K562 (cell line): ENCODE data around the gene SLC26A5. TPM values are rescaled to one million over a fixed set of nuclear protein-coding genes. Genes with fewer than 3 reads are reported as not detected.

Experiments used
- ATAC-seq: fragments of 200-7000 bp; cut with Tn5 transposase; 3 replicates; pipeline ENCODE4 v1.9.1; 2020; ENCODE audit warnings: moderate library complexity
- BruUV-seq: library from RNA; stranded (reverse); fragments of 400-500 nt; replicated peaks from 2 replicates; lab custom pipeline; 2021; lab: Mats Ljungman, UMichigan
- CTCF ChIA-PET: fragments of 300-600 bp; formaldehyde crosslinking; extraction: SDS; loops from one replicate; lab custom pipeline; 2021; ENCODE audit warnings: low intra/inter-chr PET ratio; lab: Yijun Ruan, JAX
- POLR2A ChIA-PET: fragments of 300-600, 350-650 bp; sonication (Branson Sonifier 250); formaldehyde crosslinking; extraction: SDS; loops from one replicate; lab custom pipeline; 2021; ENCODE audit warnings: antibody characterized with exemption, inconsistent platforms; lab: Yijun Ruan, JAX
- DNase-seq, 4 experiments: peaks; one replicate each; pipeline versions ENCODE4 v3.0.0 to v3.0.0-alpha.2; 2011 to 2018; ENCODE audit warnings: low spot score in 3 of 4, mixed read lengths in 3 of 4; ENCODE audit errors: extremely low read depth in 1 of 4
- FAIRE-seq: peaks from 2 replicates; lab custom pipeline; 2011; peaks lifted over from hg19 to GRCh38; lab: Jason Lieb, UNC
- H2AFZ ChIP-seq: 2 replicates; pipeline ENCODE4 v1.6.0; 2011; ENCODE audit warnings: low read depth, low read length, control low read depth, inconsistent platforms
- H3K27ac ChIP-seq: fragments of 200-600 bp; 3 replicates; pipeline ENCODE4 v1.8.0; 2011; ENCODE audit warnings: low read depth, mild to moderate bottlenecking, control low read depth, inconsistent platforms, low read length, moderate library complexity, mixed read lengths; ENCODE audit errors: extremely low read depth
- H3K27me3 ChIP-seq, 2 experiments: fragments of 300-600 bp in 1 of 2; 2 replicates in 1 of 2; 3 replicates in 1 of 2; pipeline versions ENCODE4 v1.6.0 to v1.8.0; 2011; ENCODE audit warnings: inconsistent platforms in 2 of 2, low read length in 2 of 2, mild to moderate bottlenecking in 1 of 2, mixed read lengths in 1 of 2, moderate library complexity in 1 of 2; ENCODE audit not compliant: control insufficient read depth in 2 of 2, insufficient read depth in 2 of 2
- H3K36me3 ChIP-seq: fragments of 300-600 bp; 3 replicates; pipeline ENCODE4 v1.8.0; 2011; ENCODE audit warnings: mild to moderate bottlenecking, low read length, inconsistent platforms; ENCODE audit not compliant: control insufficient read depth, insufficient read depth
- H3K4me1 ChIP-seq, 2 experiments: fragments of 200-600 bp in 1 of 2; replicated peaks in 1 of 2; 2 replicates in 1 of 2; 3 replicates in 1 of 2; pipeline versions ENCODE4 v1.5.1 to v1.8.0; 2011; ENCODE audit warnings: inconsistent platforms in 2 of 2, low read length in 2 of 2, mild to moderate bottlenecking in 1 of 2, mixed read lengths in 1 of 2, moderate library complexity in 1 of 2; ENCODE audit not compliant: control insufficient read depth in 2 of 2, insufficient read depth in 2 of 2
- H3K4me2 ChIP-seq: 2 replicates; pipeline ENCODE4 v1.6.1; 2011; ENCODE audit warnings: low read length, control low read depth, inconsistent platforms, mixed read lengths; ENCODE audit not compliant: insufficient read depth
- H3K4me3 ChIP-seq: fragments of 200-600 bp; sonication (generic), shearing (Covaris generic); 2 replicates; pipeline ENCODE4 v1.5.1; 2016; ENCODE audit warnings: control low read depth, inconsistent platforms
- H3K79me2 ChIP-seq: fragments of 200-600 bp; 3 replicates; pipeline ENCODE4 v1.8.0; 2011; ENCODE audit warnings: low read length, inconsistent platforms; ENCODE audit not compliant: control insufficient read depth, insufficient read depth
- H3K9ac ChIP-seq, 2 experiments: 2 replicates each; pipeline versions ENCODE4 v1.6.0 to v1.6.1; 2011; ENCODE audit warnings: low read depth in 2 of 2, low read length in 2 of 2, control low read depth in 1 of 2, inconsistent platforms in 1 of 2, mild to moderate bottlenecking in 1 of 2, mixed read lengths in 1 of 2; ENCODE audit not compliant: insufficient read depth in 1 of 2
- H3K9me1 ChIP-seq: one replicate; pipeline ENCODE4 v1.6.0; 2011; ENCODE audit warnings: inconsistent platforms, mild to moderate bottlenecking, low read length, moderate library complexity; ENCODE audit not compliant: control insufficient read depth, insufficient read depth
- H3K9me3 ChIP-seq: replicated peaks from 2 replicates; pipeline ENCODE4 v1.5.1; 2011; ENCODE audit warnings: low read depth, low read length, inconsistent platforms; ENCODE audit not compliant: control insufficient read depth, insufficient read depth
- H4K20me1 ChIP-seq: replicated peaks from 2 replicates; pipeline ENCODE4 v1.6.1; 2011; ENCODE audit warnings: low read length, inconsistent platforms, mixed read lengths; ENCODE audit not compliant: control insufficient read depth, insufficient read depth
- CHD1 ChIP-seq: fragments of 200-600 bp; sonication (generic); IDR thresholded peaks from one replicate; pipeline ENCODE4 v1.6.1; 2012; ENCODE audit warnings: mild to moderate bottlenecking, moderate library complexity, low read length, inconsistent platforms
- CREM ChIP-seq: IDR thresholded peaks from 2 replicates; pipeline ENCODE4 v1.6.1; 2014; ENCODE audit warnings: antibody characterized with exemption, low read depth
- FUS ChIP-seq: fragments of 200-400 bp; formaldehyde crosslinking; optimal IDR thresholded peaks from 2 replicates; pipeline ENCODE3; 2017; ENCODE audit warnings: low read depth, low read length
- HOXB6 ChIP-seq: fragments of 250-450 bp; sonication (Bioruptor Pico); IDR thresholded peaks from 2 replicates; pipeline ENCODE4 v1.5.1; 2022; ENCODE audit warnings: mild to moderate bottlenecking, borderline replicate concordance
- MTF1 ChIP-seq: fragments of 250-450 bp; sonication (Bioruptor Pico); IDR thresholded peaks from 2 replicates; pipeline ENCODE4 v1.9.0; 2021; ENCODE audit warnings: moderate library complexity, mild to moderate bottlenecking, inconsistent platforms, borderline replicate concordance
- MYBL2 ChIP-seq, 2 experiments: fragments of 450-650 bp in 1 of 2; sonication (generic) in 1 of 2; formaldehyde crosslinking in 1 of 2; IDR thresholded peaks; 2 replicates each; pipeline versions ENCODE4 v1.6.1 to v1.8.1; 2017 to 2022; ENCODE audit warnings: borderline replicate concordance in 1 of 2, inconsistent platforms in 1 of 2, low read depth in 1 of 2, mild to moderate bottlenecking in 1 of 2, missing genetic modification reagents in 1 of 2, moderate library complexity in 1 of 2
- PCBP1 ChIP-seq: fragments of 200-400 bp; formaldehyde crosslinking; IDR thresholded peaks from 2 replicates; pipeline ENCODE4 v1.6.1; 2018; ENCODE audit warnings: mild to moderate bottlenecking, low read depth, low read length; ENCODE audit not compliant: poor library complexity, severe bottlenecking
- PTBP1 ChIP-seq: fragments of 200-400 bp; formaldehyde crosslinking; IDR thresholded peaks from 2 replicates; pipeline ENCODE4 v1.6.1; 2017; ENCODE audit warnings: low read depth, low read length
- RAD51 ChIP-seq: fragments of 450-650 bp; IDR thresholded peaks from 2 replicates; pipeline ENCODE4 v1.7.1; 2016; ENCODE audit warnings: low read depth, mild to moderate bottlenecking, borderline replicate concordance
- SIRT6 ChIP-seq: IDR thresholded peaks from one replicate; pipeline ENCODE4 v1.6.1; 2012; ENCODE audit warnings: low read depth, mild to moderate bottlenecking, control low read depth, inconsistent platforms, low read length, moderate library complexity
- SOX6 ChIP-seq: fragments of 450-650 bp; IDR thresholded peaks from 2 replicates; pipeline ENCODE4 v1.6.1; 2014; ENCODE audit warnings: mild to moderate bottlenecking
- STAG1 ChIP-seq: sonication (generic); formaldehyde crosslinking; IDR thresholded peaks from 2 replicates; pipeline ENCODE4 v1.5.0; 2020; ENCODE audit warnings: missing genetic modification reagents, borderline replicate concordance
- TAF1 ChIP-seq: IDR thresholded peaks from 2 replicates; pipeline ENCODE4 v1.6.1; 2011; ENCODE audit warnings: mild to moderate bottlenecking, low read length, moderate library complexity; ENCODE audit not compliant: insufficient read depth, control insufficient read depth, severe bottlenecking; ENCODE audit errors: extremely low read depth
- XRCC5 ChIP-seq: fragments of 200-400 bp; formaldehyde crosslinking; IDR thresholded peaks from 2 replicates; pipeline ENCODE4 v1.6.1; 2017; ENCODE audit warnings: low read depth, mild to moderate bottlenecking, low read length
- ZEB2 ChIP-seq: fragments of 450-650 bp; IDR thresholded peaks from 2 replicates; pipeline ENCODE4 v1.6.1; 2016
- ZFP30 ChIP-seq: fragments of 250-450 bp; sonication (Bioruptor Pico); IDR thresholded peaks from 2 replicates; pipeline ENCODE4 v1.8.0; 2022; ENCODE audit warnings: moderate library complexity, mild to moderate bottlenecking, inconsistent platforms, borderline replicate concordance
- ZNF165 ChIP-seq: fragments of 250-450 bp; sonication (Bioruptor Pico); IDR thresholded peaks from 2 replicates; pipeline ENCODE4 v1.4.0; 2020; ENCODE audit warnings: borderline replicate concordance
- WGBS: fragments of 100-300 bp; shearing (Covaris generic); methylation state at CpG from one replicate; pipeline ENCODE4 v1.1.6; 2016; ENCODE audit warnings: low coverage, mixed read lengths; ENCODE audit not compliant: insufficient coverage; ENCODE audit errors: missing lambda C conversion rate; 5-methylcytosine and 5-hydroxymethylcytosine counted together
- in situ Hi-C: fragments of 300-500 bp; cut with MboI; formaldehyde crosslinking; loops from 4 replicates; pipeline ENCODE4 v1.15.0; 2018; ENCODE audit warnings: inconsistent platforms, mixed read lengths
- intact Hi-C: fragments of 100-400 bp; cut with micrococcal nuclease; formaldehyde crosslinking; loops from 2 replicates; pipeline ENCODE4 v1.14.2; 2022
- polyA plus RNA-seq, 8 experiments: library from polyadenylated mRNA; depleted of rRNA in 4 of 8; stranded (reverse) in 5 of 8; unstranded in 3 of 8; fragments of >200 nt; fragmentation: Nextera tagmentation in 2 of 8; fragmentation: Illumina TruSeq in 1 of 8; extraction: Ambion mirVana in 2 of 8; extraction: Trizol in 1 of 8; gene quantifications; 2 replicates each; pipeline versions ENCODE4 v1.2.1 to v1.2.3, GENCODE V29; 2011 to 2014; ENCODE audit warnings: inconsistent platforms in 1 of 8, missing spikeins in 1 of 8
- total RNA-seq, 7 experiments: library from RNA; depleted of rRNA in 6 of 7; stranded (reverse); fragments of >200 nt in 6 of 7; fragmentation: Illumina TruSeq in 2 of 7; extraction: Trizol in 2 of 7; gene quantifications; 2 replicates each; pipeline versions ENCODE4 v1.2.1 to v1.2.3, GENCODE V29; 2011 to 2021; ENCODE audit warnings: low replicate concordance in 1 of 7
- TF ChIP-seq, protein P1 (sequence below): fragments of 450-650 bp; conservative IDR thresholded peaks from 2 replicates; pipeline ENCODE4 v1.6.1; 2016; ENCODE audit warnings: missing genetic modification characterization, low read depth, mild to moderate bottlenecking, control low read depth, missing compliant biosample characterization
- TF ChIP-seq, protein P2 (sequence below), 2 experiments: fragments of 450-650 bp in 1 of 2; sonication (generic) in 1 of 2; formaldehyde crosslinking in 1 of 2; IDR thresholded peaks in 1 of 2; conservative IDR thresholded peaks in 1 of 2; 2 replicates each; pipeline versions ENCODE4 v1.6.1 to v1.8.1; 2016 to 2023; ENCODE audit warnings: mild to moderate bottlenecking in 2 of 2, moderate library complexity in 2 of 2, inconsistent platforms in 1 of 2, missing genetic modification reagents in 1 of 2

SLC26A5 gene
- total and polyA plus RNA-seq, 9 of the 15 experiments (the other 6 are each of a cell fraction or from before 2014, with no cell fraction given) = not detected

DNA sequence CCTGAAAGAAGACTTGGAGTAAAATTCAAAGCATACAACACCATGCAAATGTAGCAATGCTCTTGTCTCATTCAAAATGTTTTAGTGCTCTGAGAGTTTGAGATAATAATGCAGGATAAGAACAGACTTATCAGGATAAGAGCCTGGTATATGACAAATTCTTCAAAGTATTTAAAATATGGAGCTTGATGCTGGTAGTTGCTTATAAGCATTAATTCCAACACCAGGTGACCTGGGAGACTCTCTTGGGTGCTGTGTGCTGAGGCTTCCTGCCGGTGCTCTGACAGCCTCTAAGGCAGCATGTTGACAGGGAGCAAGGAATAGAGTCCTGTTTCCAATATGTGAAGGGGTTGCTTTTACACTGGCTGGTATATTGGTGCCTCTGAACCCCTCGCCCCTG, 34.8 kb upstream of the SLC26A5 start:
- ATAC-seq (no peak), FAIRE-seq (no peak), DNase-seq (no peak)
- no TSS peak for BruUV-seq
- Histone ChIP-seq H3K27me3 (no peaks in the 10 kb centered on the region), H3K79me2 (no peaks in the 10 kb centered on the region), H3K36me3 (peaks cover 9% of the 10 kb centered on the region; the same call in 2 of the 3 replicates), H2AFZ (no peak overlapping the region), H4K20me1 (no peaks in the 10 kb centered on the region), H3K4me3 (no peak overlapping the region), H3K4me2 (no peak overlapping the region), H3K9me3 (no peaks in the 10 kb centered on the region)
- ChIA-PET CTCF (no interaction called here), POLR2A (no interaction called here)
- 25% methylated on average over 2 of the region's 2 CpGs for WGBS
- TF ChIP-seq HOXB6 (CRISPR knock-in tag) (no peak), FUS (no peak), ZEB2 (no peak), ZFP30 (CRISPR knock-in tag) (no peak), PTBP1 (no peak), MTF1 (no peak), TAF1 (no peak), PCBP1 (no peak), MYBL2 (IDR thresholded peaks at IDR 0.05; ENCODE audit: low read depth) (no peak), MYBL2 (CRISPR knock-in tag; IDR thresholded peaks at IDR 0.05; ENCODE audit: borderline replicate concordance) (no peak), XRCC5 (no peak), CHD1 (no peak), SOX6 (no peak), RAD51 (no peak), CREM (no peak), STAG1 (CRISPR knock-in tag) (no peak), ZNF165 (no peak), SIRT6 (no peak)
- TF ChIP-seq, protein P1, sequence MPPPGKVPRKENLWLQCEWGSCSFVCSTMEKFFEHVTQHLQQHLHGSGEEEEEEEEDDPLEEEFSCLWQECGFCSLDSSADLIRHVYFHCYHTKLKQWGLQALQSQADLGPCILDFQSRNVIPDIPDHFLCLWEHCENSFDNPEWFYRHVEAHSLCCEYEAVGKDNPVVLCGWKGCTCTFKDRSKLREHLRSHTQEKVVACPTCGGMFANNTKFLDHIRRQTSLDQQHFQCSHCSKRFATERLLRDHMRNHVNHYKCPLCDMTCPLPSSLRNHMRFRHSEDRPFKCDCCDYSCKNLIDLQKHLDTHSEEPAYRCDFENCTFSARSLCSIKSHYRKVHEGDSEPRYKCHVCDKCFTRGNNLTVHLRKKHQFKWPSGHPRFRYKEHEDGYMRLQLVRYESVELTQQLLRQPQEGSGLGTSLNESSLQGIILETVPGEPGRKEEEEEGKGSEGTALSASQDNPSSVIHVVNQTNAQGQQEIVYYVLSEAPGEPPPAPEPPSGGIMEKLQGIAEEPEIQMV = no peak
- TF ChIP-seq, protein P2, sequence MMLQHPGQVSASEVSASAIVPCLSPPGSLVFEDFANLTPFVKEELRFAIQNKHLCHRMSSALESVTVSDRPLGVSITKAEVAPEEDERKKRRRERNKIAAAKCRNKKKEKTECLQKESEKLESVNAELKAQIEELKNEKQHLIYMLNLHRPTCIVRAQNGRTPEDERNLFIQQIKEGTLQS (IDR thresholded peaks at IDR 0.05) = no peak
- TF ChIP-seq, protein P2 (CRISPR knock-in tag; conservative IDR thresholded peaks at IDR 0.05) = no peak
- TF ChIP-seq, all 486 proteins: peak for 0
- no peak overlapping the region for H3K27ac ChIP-seq
- no peaks in the 10 kb centered on the region for H3K9me1 ChIP-seq
- H3K9ac ChIP-seq = no peak overlapping the region
- H3K4me1 ChIP-seq = no peaks in the 10 kb centered on the region
- intact Hi-C loops = no loop called here
- in situ Hi-C loops = no loop called here
